Type B pancreatic cell (in vitro differentiated cells): ENCODE data around the gene NTPCR. TPM values are rescaled to one million over a fixed set of nuclear protein-coding genes. Genes with fewer than 3 reads are reported as not detected.

ENCODE experiments used
- DNase-seq: peaks from one replicate; pipeline ENCODE4 v3.0.0; 2021; ENCODE audit warnings: mixed read lengths; ENCODE audit not compliant: unreplicated experiment; ENCODE audit errors: extremely low spot score
- H3K27ac Mint-ChIP-seq: 2 replicates; pipeline ENCODE4 v1.8.0; 2021; ENCODE audit warnings: mild to moderate bottlenecking, mixed read lengths
- H3K27me3 Mint-ChIP-seq: 2 replicates; pipeline ENCODE4 v1.8.0; 2021; ENCODE audit warnings: mixed read lengths
- H3K36me3 Mint-ChIP-seq: 2 replicates; pipeline ENCODE4 v1.8.0; 2021; ENCODE audit warnings: mixed read lengths
- H3K4me1 Mint-ChIP-seq: one replicate; pipeline ENCODE4 v1.8.0; 2021; ENCODE audit warnings: mixed read lengths; ENCODE audit not compliant: unreplicated experiment
- H3K4me3 Mint-ChIP-seq: 2 replicates; pipeline ENCODE4 v1.8.0; 2021; ENCODE audit warnings: mild to moderate bottlenecking, mixed read lengths
- H3K9me3 Mint-ChIP-seq: 2 replicates; pipeline ENCODE4 v1.8.0; 2021; ENCODE audit warnings: mixed read lengths
- total RNA-seq: library from RNA; stranded (reverse); gene quantifications from 2 replicates; pipeline ENCODE4 v1.2.1, GENCODE V29; 2021; ENCODE audit warnings: low replicate concordance
- TF ChIP-seq, protein P1 (sequence below): fragments of 200-600 bp; sonication (generic); conservative IDR thresholded peaks from 2 replicates; pipeline ENCODE4 v1.5.0; 2021; ENCODE audit warnings: antibody characterized with exemption, mild to moderate bottlenecking

Gene NTPCR
- total RNA-seq, 1 donor from 2014 or later: 57.1 TPM

DNA sequence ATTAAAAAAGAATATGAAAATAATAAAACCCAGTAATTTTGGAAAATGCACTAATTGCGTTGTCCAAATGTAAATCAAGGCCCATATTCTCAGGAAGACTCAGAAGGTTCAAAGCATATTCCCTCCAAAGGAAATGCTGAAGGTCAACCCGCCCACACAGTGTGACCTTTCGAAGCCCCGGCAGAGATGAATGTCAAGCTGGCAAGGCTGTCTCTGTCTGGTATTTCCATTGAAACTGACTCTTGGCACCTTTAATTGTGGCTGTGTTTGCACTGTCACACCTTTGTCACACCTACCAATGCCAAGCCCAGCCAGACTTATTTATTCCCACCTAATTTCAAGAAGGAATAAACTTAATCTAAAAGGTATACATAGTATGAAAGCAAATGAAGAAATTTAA is 82.5 kb downstream of the NTPCR start:
- H3K36me3 Mint-ChIP-seq: no peaks in the 10 kb centered on the region
- TF ChIP-seq, protein P1, sequence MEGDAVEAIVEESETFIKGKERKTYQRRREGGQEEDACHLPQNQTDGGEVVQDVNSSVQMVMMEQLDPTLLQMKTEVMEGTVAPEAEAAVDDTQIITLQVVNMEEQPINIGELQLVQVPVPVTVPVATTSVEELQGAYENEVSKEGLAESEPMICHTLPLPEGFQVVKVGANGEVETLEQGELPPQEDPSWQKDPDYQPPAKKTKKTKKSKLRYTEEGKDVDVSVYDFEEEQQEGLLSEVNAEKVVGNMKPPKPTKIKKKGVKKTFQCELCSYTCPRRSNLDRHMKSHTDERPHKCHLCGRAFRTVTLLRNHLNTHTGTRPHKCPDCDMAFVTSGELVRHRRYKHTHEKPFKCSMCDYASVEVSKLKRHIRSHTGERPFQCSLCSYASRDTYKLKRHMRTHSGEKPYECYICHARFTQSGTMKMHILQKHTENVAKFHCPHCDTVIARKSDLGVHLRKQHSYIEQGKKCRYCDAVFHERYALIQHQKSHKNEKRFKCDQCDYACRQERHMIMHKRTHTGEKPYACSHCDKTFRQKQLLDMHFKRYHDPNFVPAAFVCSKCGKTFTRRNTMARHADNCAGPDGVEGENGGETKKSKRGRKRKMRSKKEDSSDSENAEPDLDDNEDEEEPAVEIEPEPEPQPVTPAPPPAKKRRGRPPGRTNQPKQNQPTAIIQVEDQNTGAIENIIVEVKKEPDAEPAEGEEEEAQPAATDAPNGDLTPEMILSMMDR: no peak
- H3K4me3 Mint-ChIP-seq: no peak overlapping the region
- no peaks in the 10 kb centered on the region for H3K9me3 Mint-ChIP-seq
- H3K27me3 Mint-ChIP-seq: no peaks in the 10 kb centered on the region
- no peak for DNase-seq
- peaks cover 3% of the 10 kb centered on the region for H3K4me1 Mint-ChIP-seq
- no peak overlapping the region for H3K27ac Mint-ChIP-seq

DNA sequence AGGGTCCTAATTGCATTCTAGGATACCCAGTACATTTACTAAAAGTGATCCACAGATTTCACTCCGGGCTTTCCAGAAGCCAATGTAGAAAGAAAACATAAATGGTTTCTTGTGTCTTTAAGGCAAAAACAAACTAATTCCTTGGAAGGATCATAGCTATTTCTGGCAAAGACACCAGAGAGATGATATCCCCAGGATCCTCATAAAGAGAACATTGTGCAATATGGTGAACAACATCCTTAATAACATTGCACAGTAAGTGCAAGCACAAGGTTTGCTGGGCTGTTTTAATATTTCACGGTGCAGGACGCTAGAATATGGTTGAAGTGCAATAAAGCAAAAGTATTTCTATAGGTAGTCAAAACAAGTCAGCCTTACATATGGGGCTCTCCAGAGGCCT is 83.0 kb downstream of the NTPCR start:
- TF ChIP-seq, protein P1: no peak
- no peak overlapping the region for H3K27ac Mint-ChIP-seq
- no peak overlapping the region for H3K4me3 Mint-ChIP-seq
- no peaks in the 10 kb centered on the region for H3K36me3 Mint-ChIP-seq
- peaks cover 3% of the 10 kb centered on the region for H3K4me1 Mint-ChIP-seq
- H3K9me3 Mint-ChIP-seq: no peaks in the 10 kb centered on the region
- H3K27me3 Mint-ChIP-seq: no peaks in the 10 kb centered on the region
- no peak for DNase-seq

Other genes starting within 250 kb of the NTPCR start
- 2.0 and 3.2 TPM in 2 replicates for gene MAP10, start 145.2 kb upstream of the NTPCR start, total RNA-seq